Stimulated activated CD4-positive, alpha-beta T cell treated with anti-CD3 and anti-CD28 coated beads, Interleukin-2, amount 100 ng/mL, for 48 hours (primary cell): ENCODE data around the gene RAVER2.

Experiments used
- DNase-seq, 2 donors: peaks; one replicate each; pipeline ENCODE4 v3.0.0-alpha.2; 2020

The RAVER2 gene

DNA sequence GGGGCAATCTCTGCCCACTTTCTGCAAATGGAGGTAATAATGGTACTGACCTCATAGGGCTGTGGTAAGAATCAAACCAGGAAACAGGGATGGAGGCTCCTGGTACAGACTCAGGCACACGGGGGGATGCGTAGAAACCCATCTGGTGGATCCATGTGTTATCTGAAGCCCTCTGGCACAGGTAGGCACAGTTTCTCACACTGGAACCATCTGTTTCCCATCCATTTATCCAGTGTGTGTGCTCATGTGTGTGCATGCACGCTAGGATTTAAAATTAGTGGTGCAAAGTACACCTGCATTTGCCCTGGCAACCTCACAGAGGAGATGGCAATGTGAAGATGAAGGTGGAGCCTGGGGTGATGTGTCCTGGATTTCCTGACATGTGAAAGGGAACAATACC lies 103.3 kb downstream of the RAVER2 start:
- no peak for DNase-seq

DNA sequence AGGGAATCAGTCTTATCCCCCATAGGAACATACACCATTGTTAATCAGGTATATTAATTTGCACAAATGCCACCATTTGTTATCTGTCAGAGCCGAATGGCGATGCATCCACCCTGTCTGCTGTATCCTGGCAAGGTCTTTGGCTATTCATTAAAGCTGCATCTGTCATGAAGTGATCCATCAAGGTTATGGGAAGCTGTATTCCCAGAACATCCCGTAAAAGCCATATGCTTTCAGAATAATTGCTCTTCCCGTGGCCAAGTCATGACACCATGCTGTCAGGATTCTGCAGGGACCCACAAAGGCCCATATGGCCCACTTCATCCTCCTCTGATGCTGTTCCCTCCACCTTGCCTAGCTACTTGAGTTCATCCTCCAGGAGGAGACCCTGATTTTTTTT lies 103.9 kb downstream of the RAVER2 start:
- no peak for DNase-seq

DNA sequence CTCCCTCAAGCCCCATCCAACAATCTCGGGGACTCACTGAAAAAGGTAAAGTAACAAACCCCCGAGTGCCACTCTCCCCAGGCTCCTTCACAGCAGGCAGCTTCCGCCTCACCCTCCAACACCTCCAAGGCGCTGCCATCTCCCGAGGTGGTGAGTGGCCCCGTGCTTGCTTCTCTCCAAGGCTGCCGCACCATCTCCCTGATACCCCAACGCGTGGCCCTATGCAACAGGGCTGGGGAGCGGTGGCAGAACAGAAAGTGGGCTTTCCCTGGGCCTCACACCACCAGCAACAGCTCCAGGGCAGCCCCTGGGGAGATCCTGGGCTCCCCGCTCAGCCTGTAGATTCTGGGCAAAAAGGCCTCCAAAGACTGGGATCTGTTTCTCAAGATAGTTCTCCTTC lies 105.1 kb downstream of the RAVER2 start:
- no peak for DNase-seq

DNA sequence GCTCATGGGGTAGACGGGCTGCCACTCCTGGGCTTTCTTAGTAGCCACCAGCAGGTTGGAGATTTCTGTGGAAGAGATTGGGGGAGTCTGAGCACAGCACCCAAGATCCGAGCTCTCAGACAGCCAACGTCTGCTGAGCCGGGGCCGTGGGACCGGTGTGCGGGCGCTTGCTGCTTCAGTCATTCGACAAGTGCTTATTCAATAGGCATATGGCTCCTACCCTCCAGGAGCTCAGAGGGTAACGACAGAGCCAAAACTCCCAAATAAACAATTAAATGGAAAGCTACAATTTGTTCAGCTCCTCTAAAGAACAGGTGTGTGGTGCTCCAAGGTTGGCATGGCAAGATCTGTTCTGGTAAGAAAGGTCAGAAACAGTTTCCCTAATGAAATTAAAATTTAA lies 106.0 kb downstream of the RAVER2 start:
- no peak for DNase-seq

DNA sequence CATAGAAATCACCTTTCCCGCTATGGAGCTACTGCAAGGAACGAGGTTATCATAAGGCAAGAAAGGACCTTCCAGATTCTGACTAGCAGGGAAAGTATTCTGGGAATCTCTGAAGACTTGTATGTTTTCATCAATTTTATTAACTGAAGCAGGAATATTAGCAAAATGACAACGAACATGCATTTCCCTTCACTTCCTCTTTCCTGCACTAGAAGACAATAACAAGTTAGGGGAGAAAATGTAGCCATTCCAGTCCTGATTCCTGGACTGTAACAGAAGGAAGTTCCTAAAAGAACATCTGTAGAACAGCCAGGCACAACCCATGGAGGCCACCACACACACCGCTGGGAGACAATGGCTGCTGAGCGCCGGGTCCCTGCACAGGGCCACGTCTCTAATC lies 106.8 kb downstream of the RAVER2 start:
- DNase-seq = no peak

DNA sequence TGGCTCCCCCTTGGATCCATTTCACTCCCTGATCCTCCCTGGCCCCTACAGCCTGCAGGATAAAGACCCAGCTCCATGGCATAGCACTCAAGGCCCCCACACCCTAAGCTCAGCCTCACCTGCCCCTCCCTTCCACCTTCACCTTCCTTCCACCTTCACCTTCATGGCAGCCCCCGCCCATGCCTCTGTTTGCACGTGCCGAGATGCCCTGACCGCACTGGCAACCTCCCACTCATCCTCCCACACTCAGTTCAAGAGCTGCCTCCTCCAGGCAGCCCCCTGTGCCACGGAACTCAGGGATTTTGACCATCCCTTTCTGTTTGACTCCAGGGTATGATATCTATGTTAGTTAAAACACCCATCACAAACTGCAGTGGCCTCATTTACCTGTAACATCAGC lies 109.8 kb downstream of the RAVER2 start:
- no peak for DNase-seq

DNA sequence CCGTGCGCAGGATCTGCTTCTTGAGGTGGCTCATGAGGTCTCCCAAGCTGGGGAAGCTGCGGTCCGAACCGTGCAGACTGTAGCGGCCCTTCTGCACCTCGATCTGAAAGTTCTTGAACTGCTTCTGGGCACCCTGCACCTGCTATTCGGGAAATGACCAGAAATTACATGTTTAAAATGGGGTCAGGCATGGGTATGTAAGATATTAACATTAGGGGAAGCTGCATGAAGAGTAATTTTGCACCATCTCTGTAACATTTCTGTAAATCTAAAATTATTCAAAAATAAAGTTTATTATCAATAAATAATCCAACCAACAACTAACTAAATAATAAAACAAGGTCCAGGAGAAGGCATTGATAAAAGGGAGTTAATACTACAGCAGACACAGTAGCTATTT lies 110.7 kb downstream of the RAVER2 start:
- DNase-seq = no peak

DNA sequence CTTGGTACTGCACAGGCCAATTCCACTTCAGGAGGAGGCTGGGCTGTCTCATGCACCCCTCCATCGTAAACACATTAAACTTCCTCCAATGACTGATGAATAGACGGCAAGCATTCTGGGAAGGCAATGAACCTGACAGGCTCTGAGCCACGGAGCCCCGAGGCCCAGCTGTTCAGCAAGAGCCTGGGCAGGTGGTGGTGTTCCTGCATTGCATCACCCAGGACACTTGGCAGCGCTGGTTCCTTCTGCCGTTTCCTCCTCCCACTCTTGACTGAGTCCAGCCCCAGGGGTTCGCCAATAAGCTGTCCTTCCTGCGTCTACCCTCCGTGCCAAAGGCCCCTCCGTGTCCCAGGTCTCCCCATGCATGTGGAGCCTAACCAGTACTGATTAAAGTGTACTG lies 111.7 kb downstream of the RAVER2 start:
- no peak for DNase-seq

DNA sequence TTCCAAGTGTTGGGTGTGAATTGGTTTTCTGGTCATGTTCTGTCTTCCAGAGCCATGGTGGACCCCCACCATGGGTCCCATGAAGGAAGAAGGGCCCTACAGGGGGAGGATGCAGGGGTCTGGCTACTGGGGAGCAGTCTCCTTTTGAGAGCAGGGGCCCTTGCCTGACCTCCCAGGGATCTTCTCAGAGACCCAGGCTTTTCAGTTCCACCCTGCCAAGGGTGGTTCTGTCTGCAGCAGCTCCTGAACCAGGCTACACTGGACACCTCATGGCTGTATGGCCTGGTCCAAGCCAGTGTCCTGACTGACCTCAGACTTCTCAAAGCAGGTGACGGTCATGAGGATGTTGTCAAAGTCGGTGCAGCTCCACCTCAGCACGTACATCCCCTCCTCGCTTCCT lies 112.5 kb downstream of the RAVER2 start:
- no peak for DNase-seq

DNA sequence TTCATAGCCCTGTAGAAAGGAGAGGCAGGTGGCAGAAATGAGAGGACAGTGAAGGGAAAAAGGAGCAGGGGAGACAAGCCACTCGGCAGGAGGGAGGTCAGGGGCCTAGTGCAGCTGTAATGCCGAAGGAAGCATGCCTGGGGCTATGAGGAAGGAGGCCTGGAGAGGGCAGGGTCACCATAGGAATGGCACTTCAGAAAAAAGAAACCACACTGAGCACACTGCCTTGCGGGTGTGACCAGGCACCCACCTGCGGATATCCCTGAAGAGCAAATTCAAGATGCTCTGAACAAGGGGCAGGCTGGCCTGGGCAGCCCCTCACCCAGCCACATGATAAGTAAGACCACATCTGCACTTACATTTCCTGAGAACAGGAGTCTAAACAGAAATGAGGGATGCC lies 116.7 kb downstream of the RAVER2 start:
- DNase-seq = no peak

DNA sequence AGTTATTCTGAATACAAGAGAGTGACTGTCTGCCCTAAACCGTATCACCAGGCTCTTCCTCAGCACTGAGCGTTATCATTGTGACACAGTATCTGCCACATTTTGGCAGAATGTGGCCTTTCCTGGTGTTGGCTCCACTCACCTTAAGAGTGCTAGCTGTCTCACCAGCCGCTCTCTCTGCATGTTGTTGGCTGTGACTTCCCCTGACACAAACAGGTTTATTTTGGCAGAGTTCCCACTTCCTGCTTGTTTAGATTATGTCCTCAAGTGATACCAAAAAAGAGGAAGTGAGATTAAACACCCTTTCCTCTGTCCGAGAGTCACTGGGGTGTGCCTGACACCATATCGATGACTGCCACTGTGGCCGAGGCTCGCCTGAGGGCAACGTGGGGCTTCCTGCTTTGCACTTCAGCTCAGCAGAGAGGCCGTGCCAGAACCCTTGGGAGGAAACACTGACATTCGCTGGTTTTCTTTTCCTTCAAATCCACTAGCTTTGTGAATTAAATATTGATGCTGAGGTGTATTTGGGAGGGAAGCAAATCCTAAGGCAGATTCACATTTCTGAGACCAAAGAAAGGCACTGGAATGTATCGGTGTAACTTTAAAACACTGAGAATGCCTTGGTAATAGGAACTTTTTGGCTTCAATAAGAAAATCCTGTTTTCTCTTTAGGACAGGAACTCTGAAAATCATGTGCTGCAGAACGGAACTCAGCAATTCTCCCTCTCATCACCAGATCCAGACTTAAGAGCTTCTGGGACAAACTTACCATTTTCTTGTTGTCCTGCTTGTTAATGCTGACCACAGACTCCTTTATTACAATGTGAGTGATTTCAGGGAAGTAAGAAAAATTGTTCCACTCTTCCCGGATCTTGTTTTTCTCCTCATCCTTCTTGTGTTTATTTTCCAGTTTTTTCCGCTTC lies 119.4 kb downstream of the RAVER2 start:
- DNase-seq = peak; percentile 13 to 23

DNA sequence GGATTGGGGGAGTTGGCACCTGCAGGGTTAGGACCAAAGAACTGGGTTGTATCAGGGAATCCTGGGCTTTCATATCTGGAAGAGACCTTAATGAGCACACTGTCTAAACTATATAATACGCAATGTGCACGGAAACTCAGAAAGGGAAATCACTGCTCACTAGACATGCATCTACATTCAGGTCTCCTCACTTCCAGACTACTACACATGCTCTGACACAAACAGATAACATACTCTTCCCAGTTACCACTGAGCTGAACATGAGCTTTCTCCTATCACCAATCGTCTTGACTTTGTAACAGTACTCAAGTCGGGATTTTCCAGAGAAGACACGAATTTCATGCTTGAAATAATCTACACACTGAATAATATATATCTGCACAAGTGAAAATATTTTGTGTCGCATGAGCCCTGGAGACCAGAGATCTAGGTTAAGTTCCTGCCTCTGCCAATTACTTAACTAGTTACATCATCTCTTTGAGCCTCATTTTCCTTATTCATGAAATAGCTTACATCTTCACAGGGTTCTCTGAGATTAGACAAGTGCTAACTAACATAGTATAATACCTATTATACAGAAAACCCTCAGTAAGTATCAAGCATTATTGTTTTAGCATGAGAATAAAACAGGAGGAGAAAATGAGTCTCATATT lies 120.4 kb downstream of the RAVER2 start:
- DNase-seq = no peak

DNA sequence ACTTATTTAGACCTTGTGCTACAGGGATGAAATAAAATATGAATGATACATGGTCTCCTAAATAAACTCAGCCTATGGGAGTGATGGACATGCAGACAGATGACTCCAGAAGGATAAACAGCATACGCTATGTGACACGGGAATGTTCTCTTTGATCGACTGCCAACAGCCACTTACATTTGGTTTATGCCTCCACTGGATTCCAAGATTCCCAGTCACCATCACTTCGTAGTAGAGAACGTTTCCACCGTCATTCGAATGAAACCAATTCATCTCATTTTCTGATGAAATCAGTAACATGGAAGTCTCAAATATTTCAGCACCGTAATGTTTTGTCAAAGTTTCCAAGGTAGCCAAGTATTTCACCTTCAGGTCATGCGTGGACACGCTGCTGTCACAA lies 121.8 kb downstream of the RAVER2 start:
- no peak for DNase-seq

DNA sequence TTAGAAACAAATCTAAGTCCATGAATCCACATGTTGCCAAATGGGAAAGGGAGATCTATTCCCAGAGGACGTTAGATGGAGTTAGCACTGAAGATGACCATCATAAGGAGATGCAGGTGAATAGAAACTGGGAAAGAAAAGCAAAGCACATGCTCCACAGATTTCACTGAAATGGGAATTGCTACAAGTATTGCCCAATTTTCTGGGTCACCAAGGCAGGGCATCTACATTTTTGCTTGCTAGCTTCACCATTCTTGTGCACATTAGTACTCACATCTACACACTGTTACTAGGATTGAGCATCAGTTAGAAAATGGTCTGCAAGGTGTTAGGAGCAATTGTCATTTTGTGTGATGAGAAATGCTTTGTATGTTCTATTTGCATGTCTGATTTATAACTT lies 122.4 kb downstream of the RAVER2 start:
- DNase-seq = no peak

DNA sequence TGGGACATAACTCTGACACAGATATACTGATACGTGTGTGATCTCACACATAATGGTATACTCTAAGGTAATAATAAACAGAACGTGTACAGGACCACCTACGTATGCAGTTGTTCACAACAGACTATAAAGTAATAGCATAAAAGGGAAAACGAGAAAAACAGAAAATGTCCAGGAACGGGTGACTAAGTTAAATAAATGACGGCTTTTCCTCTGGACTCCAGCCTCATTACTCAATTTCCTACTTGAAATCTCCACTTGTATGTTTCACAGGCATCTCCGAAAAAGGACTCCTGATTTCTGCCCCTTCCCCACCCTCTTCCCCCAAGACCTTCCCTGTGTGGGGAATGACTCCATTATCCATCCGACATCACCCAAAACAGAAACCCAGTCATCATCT lies 126.4 kb downstream of the RAVER2 start:
- no peak for DNase-seq

DNA sequence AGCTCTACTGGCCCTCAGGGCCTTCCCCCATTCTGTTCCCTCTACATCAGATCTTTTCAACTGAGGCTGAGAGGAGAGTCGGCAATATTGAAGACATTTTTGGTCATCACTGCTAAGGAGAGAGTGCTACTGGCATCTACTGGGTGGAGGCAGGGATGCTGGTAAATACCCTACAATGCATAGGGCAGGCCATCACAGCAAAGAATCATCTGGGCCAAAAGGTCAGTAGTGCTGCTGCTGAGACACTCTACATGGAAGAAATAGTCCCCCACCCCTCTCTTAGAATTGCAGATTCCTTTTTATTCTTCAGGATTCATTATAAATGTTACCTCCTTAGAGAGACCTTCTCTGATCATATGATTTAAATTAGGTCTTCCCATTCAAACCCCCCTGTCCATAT lies 127.2 kb downstream of the RAVER2 start:
- no peak for DNase-seq

DNA sequence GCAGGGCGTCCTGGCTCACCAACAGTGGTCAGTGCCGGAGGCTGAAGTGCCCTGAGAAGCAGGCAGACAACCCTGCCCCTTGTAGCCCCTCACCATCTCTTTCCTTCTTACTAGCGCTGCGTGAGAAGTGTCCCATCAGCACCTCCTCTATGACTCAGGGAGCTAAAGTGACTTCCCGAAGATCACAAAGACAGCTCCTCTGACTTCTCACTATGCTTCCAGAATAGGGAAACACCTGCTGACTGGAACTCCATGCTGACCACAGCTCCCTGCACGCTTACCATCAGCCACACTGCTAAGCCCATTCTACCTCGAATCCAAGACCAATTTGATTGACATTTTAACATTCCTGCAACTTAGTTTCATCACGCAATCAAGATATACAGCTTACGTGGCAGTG lies 128.7 kb downstream of the RAVER2 start:
- DNase-seq = no peak

DNA sequence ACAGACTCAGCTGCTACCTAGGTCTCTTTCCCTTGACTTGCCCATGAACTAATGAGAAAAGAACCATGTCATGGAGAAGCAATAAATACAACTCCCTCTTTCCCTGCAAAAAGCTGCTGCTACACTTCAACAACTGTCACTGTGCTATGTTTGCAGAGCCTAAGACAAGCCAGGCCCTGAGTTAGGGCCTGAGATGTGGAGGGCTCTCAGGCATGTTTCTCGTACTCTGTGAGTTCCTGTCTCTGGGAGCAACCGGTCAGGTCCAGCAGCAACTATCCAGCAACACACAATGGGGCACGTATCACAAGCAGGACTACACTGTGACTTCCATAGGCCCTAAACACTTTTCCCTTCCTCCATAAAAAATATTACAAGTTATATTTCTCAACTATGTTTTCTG lies 129.8 kb downstream of the RAVER2 start:
- DNase-seq = no peak

DNA sequence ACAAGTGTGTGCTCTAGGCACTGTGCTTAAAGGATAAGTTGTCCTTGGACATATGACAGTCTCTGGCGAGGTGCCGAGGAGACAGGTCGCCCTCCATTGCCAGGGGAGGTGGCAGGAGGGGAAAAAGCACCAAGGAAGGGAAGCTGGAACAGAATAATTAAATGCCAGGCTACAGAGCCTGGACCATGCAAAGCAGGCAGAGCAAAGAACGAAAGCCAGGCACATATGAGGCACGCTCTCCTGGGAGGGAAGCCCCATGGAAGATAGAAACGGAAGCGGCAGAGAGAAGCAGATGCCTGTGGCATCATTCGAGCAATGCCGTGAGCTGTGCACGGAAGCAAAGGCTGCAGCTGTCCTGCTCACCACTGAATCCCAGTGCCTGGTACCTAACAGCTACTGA lies 130.2 kb downstream of the RAVER2 start:
- DNase-seq = no peak

DNA sequence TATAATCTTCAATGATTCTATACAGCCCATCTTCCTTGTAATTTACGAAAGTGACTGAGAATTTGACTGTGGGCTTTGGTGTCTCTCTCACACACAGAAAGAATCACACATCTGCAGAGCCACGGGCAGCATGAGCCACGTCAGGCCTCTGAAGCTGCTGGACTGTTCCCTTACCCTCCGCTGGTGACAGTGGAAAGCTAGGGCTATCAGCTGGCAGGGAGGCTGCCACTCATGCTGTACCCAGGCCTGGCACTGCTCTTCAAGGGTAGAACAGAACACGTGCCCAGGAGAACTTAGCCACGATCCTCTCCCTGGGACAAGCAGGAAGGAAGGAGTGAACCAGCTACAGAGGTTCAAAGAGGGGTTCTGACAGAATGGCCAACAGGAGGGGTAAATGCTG lies 130.7 kb downstream of the RAVER2 start:
- no peak for DNase-seq

DNA sequence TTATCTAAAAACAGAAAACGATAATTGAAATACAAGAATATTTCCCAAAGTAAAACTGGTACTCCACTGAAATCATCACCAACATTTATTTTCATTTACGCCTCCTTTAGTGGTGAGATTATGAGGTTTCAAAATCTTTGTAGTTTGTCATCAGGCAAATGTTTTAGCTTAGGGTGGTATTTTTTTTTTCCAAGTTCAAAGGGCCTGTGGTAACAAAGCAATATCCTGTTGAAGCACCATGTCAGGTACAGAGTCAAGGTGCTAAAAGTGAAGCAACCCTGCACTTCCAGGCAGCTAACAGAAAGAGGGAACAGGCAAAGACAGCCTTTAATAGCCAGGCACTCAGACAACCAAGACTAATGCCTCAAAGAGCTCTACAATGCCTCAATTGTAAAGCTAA lies 132.3 kb downstream of the RAVER2 start:
- DNase-seq = no peak

DNA sequence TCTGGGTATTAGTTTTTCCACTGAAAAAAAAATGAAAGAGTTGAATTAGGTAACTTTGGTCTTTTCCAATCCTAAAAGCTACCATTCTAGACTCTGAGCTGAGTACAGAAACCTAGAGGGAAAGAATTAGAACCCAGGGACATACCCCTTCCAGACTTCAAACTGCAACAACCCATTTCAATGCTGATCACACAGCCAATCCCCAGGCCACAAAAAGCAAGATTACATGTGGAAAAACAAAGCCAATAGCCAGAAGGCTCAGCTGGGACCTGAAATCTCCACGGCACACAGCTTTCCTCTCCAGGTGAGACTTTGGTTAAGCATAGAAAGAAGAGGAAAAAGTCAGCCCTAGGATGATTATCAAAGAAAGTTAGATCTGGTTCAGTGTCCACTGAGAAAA lies 132.7 kb downstream of the RAVER2 start:
- no peak for DNase-seq

DNA sequence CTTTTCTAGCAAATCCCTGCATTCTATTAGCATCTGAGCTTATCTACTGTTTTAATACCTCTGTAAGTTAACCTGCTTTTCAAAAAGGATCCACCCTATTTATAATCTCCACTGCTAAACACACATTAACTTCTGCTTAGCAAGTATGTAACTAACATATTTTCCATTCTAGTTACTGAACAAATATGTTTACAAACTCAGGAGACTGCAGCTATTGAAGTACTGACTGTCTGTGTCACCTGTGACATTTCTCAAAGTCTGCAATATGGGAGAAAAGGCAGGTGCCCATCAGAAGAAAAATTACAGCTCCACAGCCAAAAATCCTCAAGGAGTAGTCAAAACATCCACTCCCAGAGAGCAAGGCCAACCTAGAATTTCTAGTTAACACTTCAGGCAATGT lies 133.2 kb downstream of the RAVER2 start:
- DNase-seq = no peak

DNA sequence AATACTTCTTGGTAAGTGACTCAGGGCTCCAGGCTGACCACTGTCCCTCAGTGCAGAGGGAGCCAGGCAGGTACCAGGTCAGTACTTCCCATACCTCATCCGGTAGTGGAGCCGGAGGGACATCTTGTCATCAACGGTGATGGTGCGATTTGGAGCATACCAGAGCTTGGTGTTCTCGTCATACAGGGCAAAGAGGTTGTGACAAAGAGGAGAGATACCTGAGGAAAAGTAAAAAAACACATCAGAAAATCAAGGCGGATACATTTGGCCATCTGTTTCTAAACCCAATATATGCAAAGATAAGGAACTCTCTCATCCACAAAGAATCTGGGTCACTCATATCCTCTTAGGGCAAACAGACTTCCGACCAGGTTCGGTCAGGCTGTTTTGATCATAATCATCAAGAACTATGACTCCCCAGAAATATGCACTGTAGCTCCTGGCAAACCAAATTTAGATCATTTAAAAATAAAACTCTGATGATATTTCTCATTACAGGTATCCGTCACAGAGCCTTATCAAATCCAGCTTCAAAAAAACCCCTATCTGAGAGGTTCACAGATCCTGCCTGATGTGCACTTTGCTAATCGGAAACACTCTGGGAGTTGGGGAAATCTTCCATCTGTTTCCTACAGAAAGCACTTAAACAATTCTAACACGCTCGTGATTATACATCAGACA lies 134.2 kb downstream of the RAVER2 start:
- DNase-seq = no peak
